HL-60/S4 (cell line): ENCODE data around the gene RTL10.

Source experiments
- in situ Hi-C: fragments of 300-500 bp; cut with MboI; formaldehyde crosslinking; loops from 2 replicates; pipeline ENCODE4 v1.14.3; 2022; ENCODE audit warnings: low sequenced_read_pairs

Gene RTL10

GRCh38 chr22:19854778-19855503 lies at the start of gene RTL10, which contains the start of gene GNB1L:
RTL10 (minus strand) TSS chr22:19854874; CDS start chr22:19852261, 2,613 bp downstream.
GNB1L (minus strand) TSS chr22:19854874; CDS start chr22:19821355, 33,519 bp downstream.
- in situ Hi-C loops, result no loop called here

- in situ Hi-C loops, result no loop called here
These were observed 49.6 kb upstream of the RTL10 start for GRCh38 chr22:19904174-19904856.

- in situ Hi-C loops, result no loop called here
These were observed 48.8 kb upstream of the RTL10 start for GRCh38 chr22:19903513-19903912.

- in situ Hi-C loops, result no loop called here
These were observed 48.4 kb upstream of the RTL10 start for GRCh38 chr22:19903031-19903430.

- in situ Hi-C loops, result no loop called here
These were observed 47.6 kb upstream of the RTL10 start for GRCh38 chr22:19902245-19902715.

- in situ Hi-C loops, result no loop called here
These were observed 47.0 kb upstream of the RTL10 start for GRCh38 chr22:19901577-19902244.

GRCh38 chr22:19900707-19901436 lies 46.2 kb upstream of the RTL10 start:
- in situ Hi-C loops, result no loop called here

- in situ Hi-C loops, result no loop called here
These were observed 44.3 kb upstream of the RTL10 start for GRCh38 chr22:19898831-19899567.

GRCh38 chr22:19898145-19898544 lies 43.5 kb upstream of the RTL10 start:
- in situ Hi-C loops, result no loop called here

GRCh38 chr22:19897726-19898125 lies 43.1 kb upstream of the RTL10 start:
- in situ Hi-C loops, result no loop called here

GRCh38 chr22:19896665-19897355 lies 42.1 kb upstream of the RTL10 start:
- in situ Hi-C loops, result no loop called here

GRCh38 chr22:19895160-19895849 lies 40.6 kb upstream of the RTL10 start:
- in situ Hi-C loops, result no loop called here

- in situ Hi-C loops, result no loop called here
These were observed 38.7 kb upstream of the RTL10 start for GRCh38 chr22:19893363-19893762.

GRCh38 chr22:19892925-19893324 lies 38.3 kb upstream of the RTL10 start:
- in situ Hi-C loops, result no loop called here

- in situ Hi-C loops, result no loop called here
These were observed 37.7 kb upstream of the RTL10 start for GRCh38 chr22:19892257-19892879.

- in situ Hi-C loops, result no loop called here
These were observed 36.9 kb upstream of the RTL10 start for GRCh38 chr22:19891317-19892256.

- in situ Hi-C loops, result no loop called here
These were observed 36.0 kb upstream of the RTL10 start for GRCh38 chr22:19890502-19891316.
